NCI-H146 treated with DMSO at 0.1 percent for 48 hours (cell line): ENCODE measurements around the gene SLC12A6.

Source experiments
- DNase-seq: peaks from one replicate; lab custom pipeline; 2025; ENCODE audit not compliant: unreplicated experiment; lab: John Stamatoyannopoulos, UW

Gene SLC12A6

DNA sequence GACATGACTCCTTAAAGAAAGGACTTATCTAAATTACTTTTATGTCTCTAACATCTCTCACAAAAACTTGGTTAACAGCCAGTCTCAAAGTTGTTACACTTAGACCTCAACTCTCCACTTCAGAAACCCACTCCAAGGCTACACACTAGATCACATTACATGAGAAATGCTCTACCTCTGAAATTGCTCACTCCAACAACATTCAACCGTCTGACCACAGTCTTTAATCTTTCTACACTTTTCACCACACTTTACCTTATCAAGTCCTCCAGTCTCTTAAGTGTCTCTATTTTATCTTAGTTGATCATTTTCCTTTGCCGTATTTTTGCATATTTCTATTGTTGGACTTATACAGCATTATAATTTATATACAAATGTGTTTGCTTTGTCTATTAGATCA is 5.8 kb downstream of the SLC12A6 start:
- DNase-seq, result no peak

DNA sequence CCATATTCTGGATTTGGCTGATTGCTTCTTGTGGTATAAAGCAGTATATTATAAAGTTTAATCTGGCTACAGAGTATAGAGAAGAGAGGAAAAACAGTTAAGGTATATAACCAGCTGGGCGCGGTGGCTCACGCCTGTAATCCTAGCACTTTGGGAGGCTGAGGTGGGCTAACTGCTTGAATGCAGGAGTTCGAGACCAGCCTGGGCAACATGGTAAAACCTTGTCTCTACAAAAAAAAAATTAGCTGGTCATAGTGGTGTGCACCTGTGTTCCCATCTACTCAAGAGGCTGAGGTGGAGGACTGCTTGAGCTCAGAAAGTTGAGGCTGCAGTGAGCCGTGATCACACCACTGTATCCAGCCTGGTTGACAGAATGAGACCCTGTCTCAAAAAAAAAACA is 7.3 kb downstream of the SLC12A6 start:
- no peak for DNase-seq

DNA sequence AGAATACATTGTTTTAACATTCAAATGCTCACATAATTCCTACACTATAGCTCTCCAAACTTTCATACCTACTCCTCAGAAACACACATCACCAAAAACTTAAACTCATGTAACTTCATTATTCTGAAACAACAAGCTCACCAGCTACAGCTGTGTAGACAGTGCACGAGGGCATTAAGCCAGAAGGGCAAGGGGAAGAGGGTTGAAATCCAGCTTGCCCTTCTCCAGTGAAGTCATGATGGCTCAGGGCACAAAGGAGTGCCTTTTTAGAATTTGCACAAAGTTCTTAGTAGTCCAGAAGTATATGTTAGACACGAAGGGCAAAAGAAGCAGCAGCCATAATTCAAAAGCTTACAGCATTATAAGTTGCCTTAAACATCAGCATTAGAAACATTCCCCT is 8.6 kb downstream of the SLC12A6 start:
- DNase-seq, result no peak

DNA sequence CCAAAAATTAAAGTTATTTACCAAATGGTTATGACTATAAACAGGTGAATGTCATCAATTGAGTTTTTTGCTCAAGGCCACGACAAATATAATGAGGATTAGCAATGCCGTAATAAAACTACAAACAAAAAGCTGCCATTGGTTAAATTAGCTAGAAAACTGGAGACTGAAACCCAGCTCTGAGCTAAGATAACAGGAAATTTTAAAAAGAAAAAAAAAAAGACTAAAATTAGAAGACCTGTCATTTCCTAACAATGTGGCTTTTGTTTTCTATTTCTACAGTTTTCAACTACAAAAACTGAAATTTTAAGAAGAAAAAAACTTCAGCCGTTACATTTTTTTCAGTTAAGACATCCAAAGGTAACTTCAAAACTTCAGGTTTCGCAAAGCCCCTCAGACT is 9.7 kb downstream of the SLC12A6 start:
- no peak for DNase-seq

DNA sequence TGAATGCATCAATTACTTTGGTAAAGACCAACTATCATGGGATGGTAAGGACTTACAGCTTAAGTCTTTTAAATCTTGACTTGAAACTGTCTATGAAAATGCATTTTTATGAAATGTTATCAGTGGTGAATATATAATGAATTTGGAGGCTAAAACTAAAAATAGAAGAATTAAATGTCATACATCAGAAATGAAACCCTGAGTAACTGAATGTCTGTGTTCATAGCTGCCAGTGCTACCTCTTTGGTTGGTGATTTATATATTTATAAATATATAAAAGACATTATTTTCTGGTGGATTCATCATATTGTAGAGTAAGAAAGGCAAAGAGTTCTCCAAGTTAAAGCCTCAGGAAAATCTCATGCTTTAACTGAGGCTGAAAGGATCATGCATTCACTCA is 12.2 kb downstream of the SLC12A6 start:
- DNase-seq, result no peak

DNA sequence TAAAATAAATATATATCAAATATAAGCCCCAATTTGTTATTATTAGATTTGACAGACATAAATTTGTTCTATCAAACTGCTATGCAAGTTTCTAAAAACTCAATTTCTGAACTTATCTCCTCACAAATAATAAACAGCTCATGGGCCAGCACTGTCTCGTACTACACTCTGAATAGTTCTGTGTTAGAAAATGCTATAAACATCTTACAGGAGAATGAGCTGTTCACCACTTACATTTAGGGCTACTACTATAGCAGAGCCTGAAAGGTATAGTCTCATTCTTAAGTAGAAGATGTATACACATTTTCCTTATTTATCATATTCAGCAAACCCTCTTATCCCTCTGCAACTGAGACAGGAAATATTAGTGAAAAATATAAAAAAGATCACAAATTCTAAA is 12.6 kb downstream of the SLC12A6 start:
- no peak for DNase-seq

DNA sequence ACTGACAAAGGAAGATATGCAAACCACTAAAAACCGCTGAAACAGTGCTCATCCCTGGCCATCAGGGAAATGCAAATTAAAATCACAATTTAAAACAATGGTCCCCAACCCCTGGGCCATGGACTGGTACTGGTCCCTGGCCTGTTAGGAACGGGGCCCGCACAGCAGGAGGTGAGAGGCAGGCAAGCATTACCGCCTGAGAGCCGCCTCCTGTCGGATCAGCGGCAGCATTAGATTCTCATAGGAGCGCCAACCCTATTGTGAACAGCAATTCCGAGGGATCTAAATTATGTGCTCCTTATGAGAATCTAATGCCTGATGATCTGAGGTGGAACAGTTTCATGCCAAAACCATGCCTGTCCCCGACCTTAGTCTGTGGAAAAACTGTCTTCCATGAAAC is 14.4 kb downstream of the SLC12A6 start:
- DNase-seq, result no peak

DNA sequence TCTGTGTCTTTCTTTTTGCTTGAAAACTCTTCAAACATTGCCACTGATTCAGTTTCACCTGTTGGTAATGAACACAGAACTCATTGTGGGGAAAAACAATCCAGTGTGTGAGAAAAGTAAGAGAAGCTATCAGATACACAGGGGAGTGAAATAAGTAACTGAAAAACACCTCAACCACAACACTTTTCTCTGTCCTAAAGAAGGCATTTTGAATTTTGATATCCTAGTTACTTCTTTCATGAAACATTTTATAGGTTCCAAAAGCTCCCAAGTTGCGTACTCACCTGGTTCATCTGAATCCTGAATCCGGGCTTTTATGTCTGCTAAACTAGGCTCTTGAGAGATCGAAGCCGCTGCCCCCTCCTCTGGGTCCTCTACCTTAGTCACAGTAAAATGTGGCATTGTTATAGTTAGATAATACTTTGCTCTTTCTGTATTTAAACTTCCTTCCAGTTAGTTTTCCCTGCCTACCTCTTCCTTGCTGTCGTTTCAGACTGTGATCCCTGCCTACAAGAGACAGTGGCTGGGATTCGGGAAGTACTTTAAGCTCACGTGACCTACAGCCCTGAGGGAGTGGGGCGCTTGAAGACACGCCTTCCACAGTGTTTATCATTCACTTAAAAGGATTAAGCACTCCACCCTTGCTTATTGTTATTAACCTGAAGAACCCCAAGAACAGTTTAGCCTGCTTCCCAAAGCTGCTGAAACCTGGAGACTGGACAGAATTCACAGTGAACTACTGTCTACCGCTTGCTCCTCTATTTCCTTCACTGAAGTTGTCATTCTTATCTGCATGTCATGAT is 19.1 kb downstream of the SLC12A6 start:
- DNase-seq, result peak; percentile 20

DNA sequence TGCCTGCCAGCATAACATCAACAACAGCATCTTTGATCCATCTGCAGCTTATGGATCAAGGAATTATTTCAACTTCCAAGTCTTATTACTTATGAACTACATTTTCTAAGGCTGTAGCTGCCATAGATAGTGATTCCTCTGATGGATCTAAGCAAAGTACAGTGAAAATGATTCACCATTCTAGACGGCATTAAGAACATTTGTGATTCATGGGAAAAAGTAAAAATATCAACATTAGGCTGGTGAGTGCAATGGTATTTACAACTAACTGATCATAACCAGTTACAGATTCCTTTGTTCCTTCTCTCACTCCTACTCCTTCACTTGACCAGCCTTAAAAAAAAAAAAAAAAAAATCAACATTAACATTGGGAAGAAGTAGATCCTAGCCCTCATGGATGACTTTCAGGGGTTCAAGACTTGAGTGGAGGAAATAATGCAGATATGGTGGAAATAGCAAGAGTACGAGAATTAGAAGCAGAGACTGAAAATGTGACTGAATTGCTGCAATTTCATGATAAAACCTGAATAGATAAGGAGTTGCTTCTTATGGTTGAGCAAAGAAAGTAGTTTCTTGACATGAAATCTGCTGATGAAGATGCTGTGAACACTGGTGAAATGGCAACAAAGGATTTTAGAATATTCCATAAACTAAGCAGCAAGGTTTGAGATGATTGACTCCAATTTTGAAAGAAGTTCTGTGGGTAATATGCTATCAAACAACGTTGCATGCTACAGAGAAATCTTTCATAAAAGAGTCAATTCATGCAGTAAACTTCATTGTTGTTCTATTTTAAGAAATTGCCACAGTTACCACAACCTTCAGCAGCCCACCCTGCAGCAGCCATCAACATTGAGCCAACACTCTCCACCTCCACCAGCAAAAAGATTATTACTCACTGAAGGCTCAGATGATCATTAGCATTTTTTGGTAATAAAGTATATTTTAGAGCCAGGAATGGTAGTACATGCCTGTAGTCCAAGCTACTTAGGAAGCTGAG is 22.8 kb downstream of the SLC12A6 start:
- DNase-seq, result no peak

DNA sequence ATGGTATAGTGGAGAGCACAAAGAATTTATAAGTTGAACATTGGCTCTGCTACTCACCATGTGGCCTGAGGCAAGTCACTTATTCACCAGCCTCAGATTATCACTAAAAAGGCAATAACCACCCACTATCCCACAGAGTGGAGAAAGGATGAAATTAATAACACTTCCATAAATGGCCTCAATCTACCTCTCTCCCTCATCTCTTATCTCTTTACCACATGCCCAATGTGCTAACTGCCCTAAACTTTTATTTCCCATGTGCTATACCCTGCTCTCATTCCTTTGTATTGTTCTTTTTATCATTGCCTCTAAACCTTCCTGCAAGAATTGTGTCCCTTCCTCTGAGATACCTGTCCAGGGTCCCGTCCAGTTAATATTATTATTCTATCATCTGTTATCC is 26.0 kb downstream of the SLC12A6 start:
- no peak for DNase-seq

DNA sequence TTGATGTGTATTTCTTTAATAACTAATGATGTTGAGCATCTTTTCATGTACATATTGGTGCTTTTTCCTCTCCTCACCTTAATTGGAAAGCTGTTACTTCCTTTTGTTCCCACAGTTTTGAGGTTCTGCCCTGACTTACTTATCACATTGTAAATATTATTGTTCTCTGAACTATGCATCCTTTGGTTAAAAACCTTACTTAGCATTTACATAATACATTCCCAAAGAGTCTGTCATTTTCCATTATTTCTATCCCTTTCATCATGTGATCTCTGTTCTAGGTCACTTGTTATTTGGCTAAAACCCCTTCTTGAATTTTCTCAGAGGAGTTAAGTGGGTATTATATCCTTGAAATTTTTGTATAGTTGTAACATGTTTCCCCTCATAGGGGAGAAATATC is 33.0 kb downstream of the SLC12A6 start:
- DNase-seq, result no peak

DNA sequence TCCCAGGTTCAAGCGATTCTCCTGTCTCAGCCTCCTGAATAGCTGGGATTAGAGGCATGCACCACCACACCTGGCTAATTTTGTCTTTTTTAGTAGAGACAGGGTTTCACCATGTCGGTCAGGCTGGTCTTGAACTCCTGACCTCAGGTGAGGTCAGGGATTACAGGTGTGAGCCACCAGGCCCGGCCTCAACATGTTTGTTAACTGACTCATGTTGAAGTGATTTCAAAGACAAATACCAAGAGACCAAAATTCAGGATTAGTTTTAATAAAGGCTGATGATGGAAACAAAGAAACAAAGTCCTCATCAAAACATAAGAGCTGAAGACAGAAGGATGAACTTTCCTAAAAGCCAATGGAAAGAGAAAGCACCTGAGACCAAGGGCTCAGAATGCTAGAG is 36.5 kb downstream of the SLC12A6 start:
- no peak for DNase-seq

DNA sequence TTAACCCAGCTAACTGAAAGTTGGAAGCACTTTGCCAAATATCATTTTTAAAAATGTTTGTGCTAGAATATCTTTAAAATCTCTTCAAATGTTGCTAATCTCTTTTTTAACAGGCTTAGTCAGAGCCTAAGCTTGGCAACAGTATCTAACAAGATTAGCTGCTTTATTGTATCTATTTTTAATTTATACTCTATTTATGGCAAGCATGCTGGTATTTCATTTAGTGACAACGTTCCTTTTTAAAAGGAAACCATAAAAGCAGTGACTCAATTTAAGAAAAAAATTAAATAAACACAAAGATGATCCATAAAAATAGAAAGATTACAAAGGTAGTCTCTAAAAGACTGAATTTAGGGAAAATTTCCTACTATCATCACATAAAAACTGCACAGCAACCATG is 40.5 kb downstream of the SLC12A6 start:
- DNase-seq, result no peak

DNA sequence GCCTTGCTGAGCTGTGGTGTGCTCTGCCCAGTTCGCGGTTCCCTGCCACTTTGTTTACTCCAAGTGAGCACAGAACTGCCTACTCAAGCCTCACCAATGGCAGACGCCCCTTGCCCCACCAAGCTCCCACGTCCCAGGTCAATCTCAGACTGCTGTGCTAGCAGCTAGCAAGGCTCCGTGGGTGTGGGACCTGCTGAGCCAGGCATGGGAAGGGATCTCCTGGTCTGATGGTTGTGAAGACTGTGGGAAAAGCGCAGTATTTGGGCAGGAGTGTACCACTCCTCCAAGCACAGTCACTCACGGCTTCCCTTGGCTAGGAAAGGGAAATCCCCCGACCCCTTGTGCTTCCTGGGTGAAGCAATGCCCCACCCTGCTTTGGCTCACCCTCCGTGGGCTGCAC is 45.0 kb downstream of the SLC12A6 start:
- DNase-seq, result no peak

DNA sequence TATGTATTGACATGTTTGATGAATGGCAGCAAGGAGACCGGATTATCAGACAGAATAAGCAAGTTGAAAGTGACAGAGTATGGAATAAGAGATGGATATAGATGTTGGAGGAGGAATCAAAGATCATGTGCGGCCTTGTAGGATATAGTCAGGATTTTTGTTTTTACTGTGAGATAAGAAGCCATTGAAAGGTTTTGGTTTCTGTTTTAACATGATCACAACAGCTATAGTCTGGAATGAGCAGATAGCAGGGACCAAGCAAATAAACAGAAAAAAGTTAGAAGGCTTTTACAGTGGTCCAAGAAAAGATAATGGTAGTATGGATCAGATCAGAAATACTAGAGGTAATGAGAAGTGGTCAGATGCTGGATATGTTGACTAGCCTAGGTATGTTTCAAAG is 52.6 kb downstream of the SLC12A6 start:
- no peak for DNase-seq

DNA sequence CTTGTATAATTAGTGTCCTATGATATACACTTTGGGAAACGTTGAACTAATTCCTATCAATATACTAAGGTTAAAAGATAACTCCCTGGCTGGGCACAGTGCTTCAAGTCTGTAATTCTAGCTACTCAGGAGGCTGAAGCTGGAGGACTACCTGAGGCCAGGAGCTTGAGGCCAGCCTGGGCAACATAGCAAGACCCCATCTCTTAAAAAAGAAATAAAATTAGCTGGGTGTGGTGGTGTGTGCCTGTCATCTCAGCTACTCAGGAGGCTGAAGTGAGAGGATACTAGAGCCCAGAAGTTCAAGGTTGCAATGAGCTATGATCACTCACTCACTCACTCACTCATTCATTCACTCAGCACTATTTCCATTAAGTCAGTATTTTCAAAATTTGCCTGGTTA is 55.2 kb downstream of the SLC12A6 start:
- no peak for DNase-seq

DNA sequence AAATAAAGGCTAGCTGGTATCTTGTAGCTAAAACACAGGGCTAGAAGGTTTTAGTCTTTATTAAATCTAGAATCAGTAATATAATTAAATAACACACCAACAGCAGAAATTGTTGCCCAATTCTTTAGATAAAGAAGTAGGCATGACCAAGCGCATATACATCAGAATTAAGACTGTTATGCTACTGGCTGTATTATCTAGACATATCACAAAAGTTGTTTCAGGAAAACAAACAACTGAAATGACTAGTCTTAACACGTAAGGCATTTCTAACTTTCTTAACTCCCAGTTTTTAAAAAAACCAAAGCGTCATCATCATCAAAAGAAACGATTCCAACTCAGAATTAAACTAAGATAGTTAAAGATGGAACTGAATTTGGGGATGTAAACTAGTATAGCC is 57.4 kb downstream of the SLC12A6 start:
- no peak for DNase-seq

DNA sequence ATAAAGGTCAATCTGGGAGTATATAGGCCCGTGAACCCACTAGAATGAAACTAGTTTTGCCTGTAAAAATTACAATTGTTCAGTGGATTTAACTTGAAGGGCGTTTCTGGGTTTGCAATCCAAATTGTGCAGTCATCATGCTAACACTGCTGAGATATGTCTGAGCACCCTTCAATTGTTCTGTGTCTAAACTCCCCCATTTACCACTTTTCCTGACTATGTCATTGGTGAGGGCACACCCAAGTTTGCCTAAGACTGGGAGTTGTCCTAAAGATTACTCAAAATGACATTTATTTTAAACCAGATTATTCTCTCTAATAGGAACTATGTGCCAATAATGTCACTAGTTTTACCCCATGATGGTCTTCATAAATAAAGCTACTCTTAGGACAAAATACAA is 58.2 kb downstream of the SLC12A6 start:
- DNase-seq, result no peak

DNA sequence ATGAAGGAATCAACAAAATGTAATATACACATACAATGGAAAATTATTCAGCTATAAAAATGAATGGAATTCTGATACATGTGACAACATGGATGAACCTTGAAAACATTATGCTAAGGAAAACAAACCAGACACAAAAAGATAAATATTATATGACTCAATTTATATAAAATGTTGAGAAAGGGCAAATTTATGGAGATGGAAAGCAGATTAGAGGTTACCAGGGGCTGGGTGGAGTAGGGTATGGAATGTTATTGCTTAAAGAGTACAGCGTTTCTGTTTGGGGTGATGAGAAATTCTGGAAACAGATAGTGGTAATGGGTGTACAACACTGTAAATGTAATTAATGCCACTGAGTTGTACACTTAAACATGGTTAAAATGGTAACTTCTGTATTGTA is 61.9 kb downstream of the SLC12A6 start:
- DNase-seq, result no peak

DNA sequence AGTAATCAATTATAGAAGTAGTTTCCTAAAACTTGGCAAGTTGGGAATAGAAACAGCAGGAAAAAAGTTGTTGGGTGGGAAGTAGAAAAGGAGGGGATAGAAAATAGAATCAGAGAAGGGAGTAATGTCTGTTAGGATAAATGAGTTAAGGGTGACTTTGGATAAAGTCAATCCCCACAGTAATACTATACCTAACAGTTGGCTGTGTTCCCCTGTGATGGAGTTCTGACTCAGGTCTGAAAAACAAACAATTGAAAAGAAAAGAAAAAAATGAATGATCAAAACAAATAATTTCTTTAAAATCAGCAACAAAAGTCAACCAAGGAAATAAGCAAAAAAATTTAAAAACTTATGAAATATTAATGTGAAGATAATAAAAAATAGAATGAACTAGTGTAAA is 62.4 kb downstream of the SLC12A6 start:
- no peak for DNase-seq

DNA sequence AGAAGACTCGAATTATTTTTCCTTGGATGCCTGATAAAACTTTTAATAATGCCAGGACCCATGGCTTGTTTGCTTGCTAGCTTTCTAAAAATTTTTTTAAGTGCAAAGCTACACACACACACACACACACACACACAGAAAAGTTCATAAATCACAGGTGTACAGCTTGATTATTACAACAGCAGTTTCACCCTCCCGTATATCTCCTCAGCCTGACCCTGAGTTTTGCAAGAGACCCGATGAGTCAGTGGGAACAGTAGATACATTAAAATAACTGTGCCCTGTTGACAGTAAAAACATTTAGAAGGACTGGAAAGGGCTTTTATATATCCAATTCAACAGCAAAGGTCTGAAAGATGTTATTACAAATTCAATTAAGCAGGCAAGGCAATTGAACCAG is 66.1 kb downstream of the SLC12A6 start:
- DNase-seq, result no peak

DNA sequence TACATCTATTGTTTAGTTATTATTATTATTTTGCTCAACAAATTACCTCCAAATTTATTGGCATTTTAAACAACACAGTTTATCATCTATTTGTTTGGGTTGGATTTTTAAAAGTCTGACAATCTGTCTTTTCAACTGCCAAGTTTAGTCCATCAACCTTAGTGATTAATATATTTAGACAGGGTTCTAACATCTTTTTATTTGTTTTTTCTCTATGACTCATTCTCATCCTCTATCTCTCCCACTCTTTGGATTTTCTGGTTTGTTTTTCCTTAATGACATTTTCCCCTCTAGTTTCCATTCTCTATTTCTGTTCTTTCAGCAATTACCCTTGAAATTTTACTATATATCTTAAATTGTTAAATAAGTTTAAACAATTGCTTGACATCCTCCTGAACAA is 70.8 kb downstream of the SLC12A6 start:
- no peak for DNase-seq
